GM21723 (cell line): ENCODE results near the gene ADGRA1.

Experiments used
- ATAC-seq: cut with Tn5 transposase; IDR thresholded peaks from one replicate; pipeline ENCODE4 v1.9.1; 2021; ENCODE audit warnings: mild to moderate bottlenecking, moderate library complexity; ENCODE audit not compliant: unreplicated experiment

Gene ADGRA1

GRCh38 chr10:133055470-133055869, 32.3 kb upstream of the ADGRA1 start:
- ATAC-seq, result no peak

- ATAC-seq, result no peak
These were observed 31.7 kb upstream of the ADGRA1 start for GRCh38 chr10:133056001-133056400.

- ATAC-seq, result no peak
These were observed 31.0 kb upstream of the ADGRA1 start for GRCh38 chr10:133056651-133057178.

DNA sequence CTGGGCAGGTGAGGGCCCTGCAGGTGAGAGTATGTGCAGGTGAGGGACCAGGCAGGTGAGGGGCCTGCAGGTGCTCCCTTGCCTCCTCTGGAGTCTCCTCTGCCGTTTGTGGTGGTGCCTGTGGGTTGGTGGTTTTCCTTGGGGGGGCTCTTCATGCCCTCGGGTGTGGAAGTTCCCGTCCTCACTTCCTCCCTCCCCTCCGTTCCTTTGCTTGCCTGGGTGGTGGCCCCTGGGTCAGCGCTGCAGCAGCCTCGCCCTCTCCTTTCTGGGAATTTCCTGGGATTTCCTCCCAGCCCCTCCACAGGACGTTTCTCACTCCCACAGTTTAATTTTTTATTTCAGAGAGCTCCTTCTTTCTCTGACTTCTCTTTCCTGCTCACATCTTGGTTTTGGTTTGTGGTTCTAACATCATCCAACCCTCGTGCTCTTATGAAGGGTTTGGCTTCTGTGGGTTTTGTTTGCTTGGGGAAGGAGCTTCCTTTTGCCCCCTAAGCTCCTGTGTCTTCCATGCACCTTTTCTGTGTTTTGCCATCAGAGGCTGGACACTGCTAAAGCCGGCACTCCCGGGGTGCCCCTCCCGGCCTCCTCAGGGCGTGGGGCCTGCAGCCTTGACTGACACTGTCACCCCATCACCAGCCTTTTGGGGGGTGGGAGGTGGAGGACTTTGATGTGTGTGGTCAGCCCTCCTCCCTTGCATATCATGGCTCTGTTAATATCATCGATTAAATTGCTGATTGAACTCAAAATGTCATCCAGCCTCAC, 29.2 kb upstream of the ADGRA1 start:
- ATAC-seq, result no peak

DNA sequence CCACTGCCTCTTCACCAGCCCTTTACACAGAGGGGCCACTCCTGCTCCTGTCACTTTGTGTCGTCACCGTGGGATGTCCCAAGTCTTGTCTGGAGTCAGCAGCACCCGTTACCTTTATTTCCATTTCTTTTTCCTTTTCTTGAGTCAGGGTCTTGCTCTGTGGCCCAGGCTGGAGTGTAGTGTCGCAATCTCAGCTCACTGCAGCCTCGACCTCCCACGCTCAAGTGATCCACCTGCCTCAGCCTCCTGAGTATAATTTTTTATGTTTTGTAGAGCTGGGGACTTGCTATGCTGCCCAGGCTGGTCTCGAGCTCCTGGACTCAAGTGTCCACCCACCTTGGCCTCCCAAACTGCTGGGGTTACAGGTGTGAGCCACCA, 28.6 kb upstream of the ADGRA1 start:
- ATAC-seq, result no peak

DNA sequence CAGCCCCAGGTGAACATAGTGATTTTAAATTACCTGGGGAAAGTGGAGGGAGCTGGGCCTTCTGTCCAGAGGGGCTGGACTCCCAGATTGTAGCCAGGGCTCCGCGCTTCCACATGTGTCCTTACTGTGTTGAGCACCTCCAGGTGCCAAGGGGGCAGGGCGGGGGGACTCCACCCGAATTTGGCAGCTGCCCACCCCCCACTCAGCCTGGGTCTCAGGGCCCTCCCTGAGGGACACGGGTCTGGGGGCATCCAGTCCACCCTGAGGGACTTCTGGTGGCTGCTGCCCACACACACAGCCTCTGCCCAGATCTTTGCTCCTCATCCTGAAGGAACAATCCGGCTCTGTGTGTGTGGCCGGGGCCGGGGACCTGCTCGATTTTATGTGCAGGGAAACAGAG, 28.2 kb upstream of the ADGRA1 start:
- no peak for ATAC-seq

- no peak for ATAC-seq
These were observed 27.7 kb upstream of the ADGRA1 start for GRCh38 chr10:133060022-133060421.

DNA sequence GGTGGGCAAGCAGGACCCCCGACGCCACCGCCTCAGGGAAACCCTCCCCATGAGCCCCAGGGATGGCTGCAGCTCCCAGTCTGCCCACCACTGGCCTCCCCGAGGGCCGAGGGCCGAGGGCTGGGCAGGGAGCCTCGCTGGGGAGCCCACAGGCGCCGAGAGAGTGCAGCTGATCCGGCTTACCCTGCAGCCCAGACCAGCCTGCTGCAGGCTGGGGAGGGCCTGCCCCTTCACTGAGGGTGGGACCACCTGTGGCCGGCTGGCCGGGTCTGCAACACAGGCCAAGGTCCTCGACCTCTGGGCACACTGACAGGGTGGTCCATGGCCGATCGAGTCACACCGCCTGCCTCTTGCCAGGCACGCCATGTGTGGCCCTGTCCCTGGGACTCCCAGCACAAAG, 27.3 kb upstream of the ADGRA1 start:
- no peak for ATAC-seq

DNA sequence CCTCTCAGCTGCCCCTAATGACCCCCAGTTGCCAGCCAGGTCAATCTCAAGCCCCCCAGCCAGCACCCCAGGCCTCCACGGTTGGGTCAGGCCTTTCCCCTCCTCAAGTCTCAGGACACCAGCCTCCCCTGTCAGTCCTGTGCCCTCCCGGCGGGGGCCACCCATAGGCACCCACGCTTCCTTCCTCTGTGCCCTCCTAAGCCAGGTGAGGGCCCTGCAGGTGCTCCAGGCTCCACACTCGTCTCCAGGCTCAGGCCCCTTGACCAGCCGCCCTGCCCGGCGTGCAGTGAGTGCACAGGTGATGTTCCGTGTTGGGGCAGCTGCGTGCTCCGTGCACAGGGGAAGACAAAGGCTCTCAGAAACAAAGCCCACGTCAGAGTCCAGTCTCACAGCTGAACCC, 26.8 kb upstream of the ADGRA1 start:
- no peak for ATAC-seq

DNA sequence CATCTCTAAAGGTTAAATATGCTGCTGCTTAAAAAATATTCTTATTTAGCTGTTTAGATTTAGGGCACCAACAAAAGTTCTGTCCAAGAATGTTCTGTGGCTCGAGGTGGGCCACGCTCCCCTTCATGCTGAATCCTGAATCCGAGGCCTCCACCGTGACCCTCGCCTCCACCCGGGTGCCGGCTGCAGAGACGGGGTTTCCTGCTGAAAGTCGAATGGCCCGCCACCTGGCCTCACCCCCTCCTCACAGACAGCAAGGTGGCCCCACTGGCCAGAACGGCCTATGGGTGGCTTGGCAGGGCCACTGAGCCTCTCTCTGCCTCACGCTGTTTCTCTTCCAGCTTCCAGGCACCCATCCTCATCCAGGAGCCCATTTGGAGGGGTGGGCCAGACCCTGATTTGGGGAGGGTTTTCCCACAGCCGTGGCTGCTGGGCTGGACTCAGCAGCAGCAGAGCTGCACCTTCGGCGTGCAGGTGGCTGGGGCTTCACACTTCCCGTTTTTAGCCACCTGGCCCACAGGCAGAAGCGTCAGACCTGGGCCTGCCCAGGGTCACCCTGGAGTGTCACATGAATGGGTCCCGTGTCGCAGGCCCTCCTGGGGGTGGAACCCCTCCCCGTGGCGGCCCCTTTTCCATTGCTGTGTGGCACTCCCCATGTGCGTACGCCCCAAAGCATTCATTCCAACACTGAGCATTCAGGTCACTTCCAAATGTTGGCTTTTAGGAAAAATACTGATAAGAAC, 26.3 kb upstream of the ADGRA1 start:
- no peak for ATAC-seq

DNA sequence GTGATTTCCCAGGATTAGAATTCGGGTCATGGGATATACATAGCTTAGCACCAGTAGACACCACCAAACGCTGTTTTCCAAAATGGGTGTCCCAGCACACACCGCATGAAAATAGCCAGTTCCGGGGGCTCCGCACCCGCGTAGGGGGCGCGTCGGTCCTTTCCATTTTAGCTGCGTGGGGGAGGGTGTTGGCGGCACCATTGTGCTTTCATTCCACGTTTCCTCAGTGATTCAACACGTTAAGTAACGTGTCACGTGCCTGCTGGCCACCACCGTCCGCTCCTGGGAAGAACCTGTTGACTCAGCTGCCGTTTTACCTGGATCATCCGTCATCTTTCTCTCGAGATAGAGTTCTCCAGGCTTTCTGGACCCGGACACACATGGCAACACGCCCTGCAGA, 25.6 kb upstream of the ADGRA1 start:
- no peak for ATAC-seq

DNA sequence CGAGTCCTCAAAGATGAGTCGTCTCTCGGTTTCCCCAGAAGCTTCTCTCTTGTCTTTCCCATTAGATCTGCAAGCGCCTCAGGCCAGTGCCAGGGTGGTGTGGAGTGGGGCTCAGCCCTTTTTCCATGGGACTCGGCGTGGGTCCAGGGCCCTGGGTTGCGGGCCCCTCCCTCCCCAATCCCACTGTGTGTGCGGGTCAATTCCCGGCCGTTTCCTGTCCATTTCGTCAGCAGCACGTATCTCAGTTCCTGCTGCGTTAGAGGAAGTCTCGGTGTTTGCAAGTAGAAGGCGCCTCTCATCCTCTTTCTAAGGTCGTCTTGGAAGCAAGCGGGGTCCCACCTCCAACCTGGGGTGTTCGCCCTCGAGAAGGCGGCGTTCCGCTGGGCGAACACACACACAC, 25.1 kb upstream of the ADGRA1 start:
- ATAC-seq, result no peak

DNA sequence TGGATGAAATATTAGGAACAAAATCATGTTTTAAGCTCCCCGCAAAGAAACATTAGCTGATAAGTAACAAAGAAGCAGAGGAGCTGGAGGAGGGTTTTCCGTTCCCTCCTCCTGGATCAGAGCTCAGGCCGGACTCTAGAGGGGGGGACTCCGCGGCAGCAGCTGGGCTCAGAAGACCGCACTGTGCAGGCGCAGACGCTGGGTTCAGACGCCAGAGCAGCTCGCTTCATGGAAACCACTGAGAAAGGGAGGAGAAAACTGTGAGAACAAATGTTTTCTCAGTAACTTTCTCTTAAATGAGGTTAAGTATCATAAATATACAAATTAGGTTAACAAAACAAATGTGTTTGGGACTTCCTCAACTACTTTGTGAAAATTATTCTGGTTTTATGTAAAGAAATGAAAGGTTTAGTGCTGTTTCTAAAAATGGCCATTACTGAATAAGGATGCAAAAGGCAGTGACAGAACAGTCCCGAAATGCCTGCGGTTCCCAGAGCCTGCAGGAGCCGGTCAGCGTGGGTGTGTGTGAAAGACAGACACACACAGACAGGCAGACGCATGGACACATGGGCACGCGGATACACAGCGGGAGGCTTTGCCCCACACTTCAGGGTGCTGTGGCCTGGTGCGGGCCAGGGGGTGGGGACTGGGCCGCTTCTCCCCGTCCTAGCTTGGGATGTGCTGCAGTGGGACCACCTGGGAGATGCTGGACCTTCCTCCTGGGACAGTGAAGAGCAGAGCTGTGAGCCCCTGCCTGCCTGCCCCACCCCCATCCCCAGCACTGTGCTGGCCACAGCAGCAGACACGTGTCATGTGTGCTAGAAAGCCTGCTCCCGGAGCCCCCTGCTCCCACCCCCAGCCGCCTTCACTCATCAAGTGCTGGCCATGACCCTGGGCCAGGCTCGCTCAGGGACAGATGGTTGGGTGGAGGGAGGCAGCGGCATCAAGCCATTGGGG, 20.3 kb upstream of the ADGRA1 start:
- ATAC-seq, result no peak

DNA sequence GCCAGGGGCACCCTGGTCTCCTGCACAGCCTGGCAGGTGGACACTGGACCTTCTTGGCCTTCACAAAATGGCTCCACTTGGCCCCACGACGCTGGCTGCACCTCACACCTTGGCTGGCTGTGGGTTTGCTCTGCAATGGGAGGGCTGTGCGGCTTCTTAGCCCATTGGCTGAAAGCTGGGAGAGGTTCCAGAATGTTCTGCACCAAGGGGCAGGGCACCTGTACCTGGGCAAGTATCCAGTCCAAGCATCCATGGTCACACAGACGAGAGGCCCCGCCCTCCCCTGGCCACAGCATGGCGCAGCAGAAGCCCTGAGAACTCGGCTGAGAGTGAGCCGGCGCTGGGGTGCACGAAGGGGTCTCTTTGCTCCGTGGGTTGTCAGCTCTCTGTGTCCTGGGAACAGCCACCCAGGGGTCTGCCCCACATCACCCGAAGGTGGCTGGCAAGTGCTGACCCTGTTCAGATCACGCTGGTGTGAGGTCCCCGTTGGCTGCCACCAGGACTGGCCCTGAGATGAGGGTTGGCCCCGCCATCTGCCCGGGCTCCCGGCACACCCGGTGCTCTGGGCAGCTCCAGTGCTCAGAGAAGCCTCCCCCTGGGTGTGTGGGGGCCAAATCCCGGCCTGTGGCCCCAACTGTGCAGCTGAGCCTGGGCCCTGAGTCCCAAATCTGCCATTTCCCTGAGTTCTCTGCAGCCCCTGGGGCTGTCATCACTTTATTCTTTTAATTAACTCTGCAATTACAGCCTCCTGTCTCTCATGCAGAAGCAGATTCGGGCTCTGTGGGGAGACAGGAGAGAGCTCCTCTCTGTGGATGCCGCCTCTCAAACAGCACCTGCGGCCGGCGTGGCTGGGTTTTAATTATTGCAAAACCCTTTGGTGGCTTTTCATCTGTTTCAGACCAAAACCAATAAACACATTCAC, 19.4 kb upstream of the ADGRA1 start:
- ATAC-seq, result no peak

DNA sequence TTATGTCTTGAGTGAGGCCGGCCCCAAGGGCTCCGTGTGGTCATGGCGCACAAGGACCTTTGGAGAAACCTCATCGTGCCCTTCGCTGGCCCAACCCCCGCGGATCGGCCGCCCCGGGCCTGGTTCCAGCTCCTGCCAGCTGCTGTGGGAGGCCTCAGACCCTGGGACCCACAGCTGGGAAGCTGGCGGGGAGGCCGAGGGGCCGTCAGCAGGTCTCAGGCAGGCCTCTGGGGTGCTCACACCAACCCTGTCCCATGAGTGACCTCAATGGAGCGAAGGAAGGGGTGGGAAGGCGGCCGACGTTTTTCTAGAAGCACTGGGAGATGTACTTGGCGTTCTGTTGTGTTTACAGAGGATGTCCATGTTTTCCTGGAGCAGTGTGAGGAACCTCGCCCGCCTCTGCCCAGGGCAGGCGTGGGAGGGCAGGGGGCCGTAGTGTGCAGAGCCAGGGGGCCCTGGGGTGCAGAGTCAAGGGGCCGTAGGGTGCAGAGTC, 18.6 kb upstream of the ADGRA1 start:
- ATAC-seq, result no peak

DNA sequence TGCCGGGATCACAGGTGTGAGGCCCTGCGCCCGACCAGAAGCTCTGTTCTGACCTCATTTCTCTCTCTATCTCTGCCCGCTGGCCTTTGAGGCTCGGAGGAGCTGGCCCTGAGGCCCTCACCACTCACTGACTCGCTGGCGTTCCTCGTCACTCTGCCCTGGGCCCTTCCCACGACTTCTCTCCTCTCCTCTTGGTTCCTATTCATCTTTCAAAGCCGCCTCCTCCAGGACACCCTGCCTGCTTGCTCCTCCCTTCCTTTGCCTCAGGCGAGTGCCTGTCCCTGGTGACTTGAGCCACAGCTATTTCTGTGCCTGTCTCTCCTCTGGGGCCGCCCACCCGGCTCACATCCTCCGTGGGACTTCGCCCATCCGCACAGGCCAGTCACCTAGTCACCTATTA, 17.3 kb upstream of the ADGRA1 start:
- no peak for ATAC-seq

- ATAC-seq, result no peak
These were observed 16.9 kb upstream of the ADGRA1 start for GRCh38 chr10:133070810-133071209.

DNA sequence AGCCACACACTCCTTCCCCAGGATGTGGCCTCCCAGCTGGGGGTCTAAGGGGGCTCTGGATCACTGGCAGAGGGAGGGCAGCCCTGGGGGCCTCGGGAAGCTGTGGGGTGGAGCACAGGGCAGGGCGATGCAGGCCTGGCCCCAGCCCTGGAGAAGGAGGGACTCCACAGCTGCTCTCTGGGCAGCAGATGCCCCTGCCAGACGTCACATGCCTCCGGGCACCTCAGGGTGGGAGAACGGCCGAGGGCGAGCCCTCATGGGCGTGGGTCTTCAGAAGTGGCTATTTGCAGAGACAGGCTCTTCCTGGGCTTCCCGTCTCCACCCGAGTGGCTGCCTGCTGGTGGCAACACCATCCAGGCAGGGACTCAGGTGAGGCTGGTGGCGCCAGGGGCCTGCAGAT, 16.0 kb upstream of the ADGRA1 start:
- no peak for ATAC-seq

DNA sequence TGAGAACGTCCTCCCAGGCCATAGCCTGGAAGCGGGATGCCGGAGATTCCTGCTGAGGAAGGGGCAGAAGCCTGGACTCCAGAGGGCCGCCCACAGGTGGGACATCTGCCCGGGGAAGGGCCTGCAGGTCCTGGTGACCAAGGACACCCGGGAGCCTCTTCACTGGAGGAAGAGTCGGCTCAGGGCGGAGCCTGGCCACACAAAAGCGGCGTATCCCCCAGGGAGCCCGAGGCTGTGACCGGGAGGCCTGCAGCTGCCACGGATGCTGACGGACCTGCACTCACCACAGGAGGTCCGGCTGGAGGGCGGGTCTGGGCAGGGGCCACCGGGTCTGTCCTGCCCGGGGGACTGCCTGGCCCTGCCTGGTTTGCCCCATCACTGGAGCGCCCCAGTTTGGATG, 15.5 kb upstream of the ADGRA1 start:
- ATAC-seq, result no peak
